HFFc6 (cell line): Measurements from ENCODE around the gene MGAT5. TPM values are rescaled to one million over a fixed set of nuclear protein-coding genes. Genes with fewer than 3 reads are reported as not detected.

Experiments
- DNase-seq: peaks from one replicate; pipeline ENCODE4 v3.0.0-alpha.2; 2018
- H3K27ac Mint-ChIP-seq: 2 replicates; pipeline ENCODE4 v1.8.0; 2020; ENCODE audit warnings: mild to moderate bottlenecking, mixed read lengths
- H3K27me3 Mint-ChIP-seq: 2 replicates; pipeline ENCODE4 v1.8.0; 2021; ENCODE audit warnings: mild to moderate bottlenecking, moderate library complexity, mixed read lengths; ENCODE audit not compliant: insufficient read depth
- H3K36me3 Mint-ChIP-seq: 2 replicates; pipeline ENCODE4 v1.8.0; 2021; ENCODE audit warnings: low read depth, mixed read lengths
- H3K4me1 Mint-ChIP-seq: 2 replicates; pipeline ENCODE4 v1.8.0; 2020; ENCODE audit warnings: low read depth, mixed read lengths
- H3K4me3 Mint-ChIP-seq: 2 replicates; pipeline ENCODE4 v1.8.0; 2020; ENCODE audit warnings: mild to moderate bottlenecking, moderate library complexity, mixed read lengths
- H3K9me3 Mint-ChIP-seq: 2 replicates; pipeline ENCODE4 v1.8.0; 2020; ENCODE audit warnings: mild to moderate bottlenecking, mixed read lengths
- CTCF ChIP-seq: fragments of 200-600 bp; sonication (generic); IDR thresholded peaks from 2 replicates; pipeline ENCODE4 v1.5.0; 2021; ENCODE audit warnings: antibody characterized with exemption, mild to moderate bottlenecking
- total RNA-seq, 6 experiments: library from RNA; stranded (reverse); fragmentation: NEBNext Ultra II Directional; extraction: Animal tissue kit (Norgen Biotek cat#: 25700); gene quantifications; 2 replicates in 1 of 6; 3 replicates in 5 of 6; pipeline ENCODE4 v1.2.3, GENCODE V29; 2021

The MGAT5 gene
- total RNA-seq, 6 experiments from 2014 or later = 104 to 129 (median 113) TPM

GRCh38 chr2:134225841-134226240 is 28.0 kb upstream of the MGAT5 start:
- H3K36me3 Mint-ChIP-seq = peaks cover 25% of the 10 kb centered on the region
- peaks cover 41% of the 10 kb centered on the region for H3K4me1 Mint-ChIP-seq
- TF ChIP-seq CTCF = no peak
- no peaks in the 10 kb centered on the region; the same call in 1 of the 2 replicates for H3K9me3 Mint-ChIP-seq
- H3K27ac Mint-ChIP-seq = no peak overlapping the region
- H3K27me3 Mint-ChIP-seq = no peaks in the 10 kb centered on the region
- H3K4me3 Mint-ChIP-seq = no peak overlapping the region
- no peak for DNase-seq

GRCh38 chr2:134226601-134227000 is 27.3 kb upstream of the MGAT5 start:
- peaks cover 48% of the 10 kb centered on the region for H3K4me1 Mint-ChIP-seq
- H3K36me3 Mint-ChIP-seq = peaks cover 25% of the 10 kb centered on the region
- TF ChIP-seq CTCF = no peak
- H3K27me3 Mint-ChIP-seq = no peaks in the 10 kb centered on the region
- no peak overlapping the region for H3K4me3 Mint-ChIP-seq
- DNase-seq = no peak
- no peaks in the 10 kb centered on the region; the same call in 1 of the 2 replicates for H3K9me3 Mint-ChIP-seq
- no peak overlapping the region for H3K27ac Mint-ChIP-seq

- Mint-ChIP-seq H3K27ac (peak overlapping the region; percentile 30; the same call in 1 of the 2 replicates), H3K4me1 (peaks cover 58% of the 10 kb centered on the region)
These were observed 26.2 kb upstream of the MGAT5 start for GRCh38 chr2:134227666-134228065.

GRCh38 chr2:134228493-134228903 is 25.4 kb upstream of the MGAT5 start:
- Mint-ChIP-seq H3K4me1 (peaks cover 67% of the 10 kb centered on the region), H3K27me3 (no peaks in the 10 kb centered on the region), H3K27ac (no peak overlapping the region), H3K9me3 (no peaks in the 10 kb centered on the region; the same call in 1 of the 2 replicates), H3K4me3 (no peak overlapping the region), H3K36me3 (peaks cover 25% of the 10 kb centered on the region)
- TF ChIP-seq CTCF = peak; percentile 83
- peak; percentile 42 for DNase-seq

More at GRCh38 chr2:134227666-134228065, 26.2 kb upstream of the MGAT5 start:
- H3K27me3 Mint-ChIP-seq = no peaks in the 10 kb centered on the region
- DNase-seq = no peak
- H3K36me3 Mint-ChIP-seq = peaks cover 25% of the 10 kb centered on the region
- TF ChIP-seq CTCF = no peak
- H3K4me3 Mint-ChIP-seq = no peak overlapping the region
- no peaks in the 10 kb centered on the region; the same call in 1 of the 2 replicates for H3K9me3 Mint-ChIP-seq

- H3K27ac Mint-ChIP-seq = no peak overlapping the region
- H3K27me3 Mint-ChIP-seq = no peaks in the 10 kb centered on the region
- H3K4me3 Mint-ChIP-seq = no peak overlapping the region
- no peak for DNase-seq
- H3K9me3 Mint-ChIP-seq = no peaks in the 10 kb centered on the region; the same call in 1 of the 2 replicates
- H3K4me1 Mint-ChIP-seq = peaks cover 68% of the 10 kb centered on the region
- H3K36me3 Mint-ChIP-seq = peaks cover 25% of the 10 kb centered on the region
- no peak for TF ChIP-seq CTCF
These were observed 24.3 kb upstream of the MGAT5 start for GRCh38 chr2:134229540-134229939.
